Measurements from ENCODE around the gene DAP. TPM values are rescaled to one million over a fixed set of nuclear protein-coding genes. Genes with fewer than 3 reads are reported as not detected.

Gene DAP
- total and polyA plus RNA-seq, 12 donors = 14.2 to 52.5 (median 28.0) TPM

GRCh38 chr5:10671041-10672008 lies 89.7 kb downstream of the DAP start:
- Histone ChIP-seq H3K27me3 (peaks cover 0 to 13% (median 0%) of the 10 kb centered on the region in 7 donors), H3K27ac (no peak overlapping the region), H3K9me3 (no peaks in the 10 kb centered on the region), H3K36me3 (no peaks in the 10 kb centered on the region), H3K4me3 (no peak overlapping the region), H3K4me1 (no peaks in the 10 kb centered on the region)
- ATAC-seq = no peak
- DNase-seq = no peak
- WGBS, 2 donors = 58 to 69% methylated on average over 14 of the region's 14 CpGs
- intact Hi-C loops (cut with DNase I) = loop anchor here in 1 of 10 donors (10.0 kb wide), 1 partner anchor 1537 kb away; no protein-coding TSS in a partner anchor
- TF ChIP-seq CTCF (IDR thresholded peaks at IDR 0.05) = no peak

- Histone ChIP-seq H3K27ac (no peak overlapping the region), H3K9me3 (no peaks in the 10 kb centered on the region), H3K36me3 (no peaks in the 10 kb centered on the region), H3K4me3 (no peak overlapping the region), H3K4me1 (no peaks in the 10 kb centered on the region), H3K27me3 (peaks cover 0 to 12% (median 0%) of the 10 kb centered on the region in 7 donors)
- ATAC-seq = no peak
- intact Hi-C loops (cut with DNase I) = loop anchor here in 1 of 10 donors (10.0 kb wide), 1 partner anchor 1535 kb away; no protein-coding TSS in a partner anchor
- 88 to 97% methylated on average over 1 of the region's 1 CpG for WGBS, 2 donors
- DNase-seq = no peak
- no peak for TF ChIP-seq CTCF (IDR thresholded peaks at IDR 0.05)
Observed at GRCh38 chr5:10669983-10670382, 91.1 kb downstream of the DAP start.

GRCh38 chr5:10668697-10669096 lies 92.3 kb downstream of the DAP start:
- Histone ChIP-seq H3K27me3 (no peaks in the 10 kb centered on the region), H3K4me3 (no peak overlapping the region), H3K4me1 (peaks cover 0 to 7% (median 6%) of the 10 kb centered on the region in 9 donors), H3K36me3 (no peaks in the 10 kb centered on the region), H3K27ac (no peak overlapping the region), H3K9me3 (no peaks in the 10 kb centered on the region)
- ATAC-seq = no peak
- WGBS, 2 donors = 76 to 86% methylated on average over 4 of the region's 4 CpGs
- TF ChIP-seq CTCF (IDR thresholded peaks at IDR 0.05) = no peak
- intact Hi-C loops (cut with DNase I) = no loop called here
- DNase-seq = no peak

- no peak for DNase-seq
- Histone ChIP-seq H3K4me1 (peaks cover 0 to 12% (median 9%) of the 10 kb centered on the region in 9 donors), H3K4me3 (no peak overlapping the region), H3K27ac (no peak overlapping the region), H3K36me3 (no peaks in the 10 kb centered on the region), H3K9me3 (no peaks in the 10 kb centered on the region), H3K27me3 (no peaks in the 10 kb centered on the region)
- no peak for TF ChIP-seq CTCF (IDR thresholded peaks at IDR 0.05)
- intact Hi-C loops (cut with DNase I) = no loop called here
- 90 to 92% methylated on average over 6 of the region's 6 CpGs for whole genome bisulfite sequencing, 2 donors
- ATAC-seq = no peak
Observed at GRCh38 chr5:10667431-10668057, 93.5 kb downstream of the DAP start.
